NCI-H146 treated with DMSO at 0.1 percent for 48 hours (cell line): ENCODE measurements around the gene PNN.
"Not testable (repeated sequence)": the region's sequence is repeated elsewhere in the genome, so short reads cannot be mapped to it uniquely, and the experiment has no call there.

Source experiments
- DNase-seq: peaks from one replicate; lab custom pipeline; 2025; ENCODE audit not compliant: unreplicated experiment; lab: John Stamatoyannopoulos, UW

Gene PNN

GRCh38 chr14:39180553-39180952, 5.5 kb downstream of the PNN start:
- no peak for DNase-seq

DNA sequence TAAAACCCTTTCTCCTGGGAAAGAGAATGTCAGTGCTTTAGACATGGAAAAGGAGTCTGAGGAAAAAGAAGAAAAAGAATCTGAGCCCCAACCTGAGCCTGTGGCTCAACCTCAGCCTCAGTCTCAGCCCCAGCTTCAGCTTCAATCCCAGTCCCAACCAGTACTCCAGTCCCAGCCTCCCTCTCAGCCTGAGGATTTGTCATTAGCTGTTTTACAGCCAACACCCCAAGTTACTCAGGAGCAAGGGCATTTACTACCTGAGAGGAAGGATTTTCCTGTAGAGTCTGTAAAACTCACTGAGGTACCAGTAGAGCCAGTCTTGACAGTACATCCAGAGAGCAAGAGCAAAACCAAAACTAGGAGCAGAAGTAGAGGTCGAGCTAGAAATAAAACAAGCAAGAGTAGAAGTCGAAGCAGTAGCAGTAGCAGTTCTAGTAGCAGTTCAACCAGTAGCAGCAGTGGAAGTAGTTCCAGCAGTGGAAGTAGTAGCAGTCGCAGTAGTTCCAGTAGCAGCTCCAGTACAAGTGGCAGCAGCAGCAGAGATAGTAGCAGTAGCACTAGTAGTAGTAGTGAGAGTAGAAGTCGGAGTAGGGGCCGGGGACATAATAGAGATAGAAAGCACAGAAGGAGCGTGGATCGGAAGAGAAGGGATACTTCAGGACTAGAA, 6.1 kb downstream of the PNN start:
- no peak for DNase-seq

DNA sequence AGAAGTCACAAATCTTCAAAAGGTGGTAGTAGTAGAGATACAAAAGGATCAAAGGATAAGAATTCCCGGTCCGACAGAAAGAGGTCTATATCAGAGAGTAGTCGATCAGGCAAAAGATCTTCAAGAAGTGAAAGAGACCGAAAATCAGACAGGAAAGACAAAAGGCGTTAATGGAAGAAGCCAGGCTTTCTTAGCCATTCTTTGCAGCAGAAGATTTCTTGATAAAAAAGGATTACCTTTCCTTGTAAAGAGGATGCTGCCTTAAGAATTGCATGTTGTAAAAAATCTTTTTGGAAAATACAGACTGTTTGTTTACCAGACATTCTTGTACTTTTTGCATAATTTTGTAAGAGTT, 6.6 kb downstream of the PNN start:
- no peak for DNase-seq

DNA sequence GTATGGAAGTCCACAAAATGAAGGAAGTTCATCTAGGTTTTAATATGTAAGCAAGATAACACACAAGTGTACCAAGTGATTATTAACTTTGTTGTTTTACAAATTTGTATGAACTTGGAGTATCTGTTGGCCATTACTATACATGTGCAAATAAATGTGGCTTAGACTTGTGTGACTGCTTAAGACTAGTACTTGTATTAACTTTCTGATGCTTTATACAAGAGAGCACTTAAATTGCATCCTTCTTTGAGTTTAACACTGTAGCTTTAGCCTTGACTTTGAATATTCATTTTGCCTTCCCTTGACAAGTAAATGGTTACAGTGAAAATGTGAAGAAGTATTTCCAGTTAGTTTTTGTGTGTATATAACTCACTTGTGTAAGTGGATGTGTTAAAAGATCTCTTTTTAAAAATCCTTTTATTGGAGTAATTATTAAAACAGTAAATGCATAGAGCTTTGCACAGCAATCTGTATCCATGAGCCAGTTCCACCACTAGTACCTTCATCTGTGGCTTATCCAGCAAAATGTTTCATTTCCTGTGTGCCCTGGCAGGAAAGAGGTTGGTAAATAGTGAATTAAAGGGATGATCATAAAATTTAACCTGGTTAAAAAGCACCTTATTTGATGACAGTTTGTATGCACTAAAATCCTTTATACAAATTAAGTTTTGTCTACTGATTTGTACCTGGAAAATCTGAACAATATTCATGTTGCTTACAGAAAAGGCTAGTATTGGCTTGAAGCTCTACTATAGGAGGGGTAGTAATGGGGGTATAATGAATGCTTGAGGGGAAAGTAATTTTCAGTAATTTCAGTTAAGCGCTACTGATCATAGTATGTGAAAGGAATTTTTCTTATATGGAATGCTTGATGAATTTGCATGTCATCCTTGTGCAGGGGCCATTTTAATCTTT, 8.0 kb downstream of the PNN start:
- DNase-seq, result no peak

DNA sequence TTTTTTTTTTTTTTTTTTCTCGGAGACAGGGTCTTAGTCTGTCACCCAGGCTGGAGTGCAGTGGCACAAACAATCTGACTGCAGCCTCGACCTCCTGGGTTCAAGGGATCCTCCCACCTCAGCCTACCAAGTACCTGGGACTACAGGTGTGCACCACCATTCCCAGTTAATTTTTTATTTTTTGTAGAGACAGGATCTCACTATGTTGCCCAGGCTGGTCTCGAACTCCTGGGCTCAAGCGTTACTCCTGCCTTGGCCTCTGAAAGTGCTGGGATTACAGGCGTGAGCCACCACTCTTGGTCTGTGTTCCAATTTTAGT, 8.6 kb downstream of the PNN start:
- DNase-seq, result not testable (repeated sequence)

DNA sequence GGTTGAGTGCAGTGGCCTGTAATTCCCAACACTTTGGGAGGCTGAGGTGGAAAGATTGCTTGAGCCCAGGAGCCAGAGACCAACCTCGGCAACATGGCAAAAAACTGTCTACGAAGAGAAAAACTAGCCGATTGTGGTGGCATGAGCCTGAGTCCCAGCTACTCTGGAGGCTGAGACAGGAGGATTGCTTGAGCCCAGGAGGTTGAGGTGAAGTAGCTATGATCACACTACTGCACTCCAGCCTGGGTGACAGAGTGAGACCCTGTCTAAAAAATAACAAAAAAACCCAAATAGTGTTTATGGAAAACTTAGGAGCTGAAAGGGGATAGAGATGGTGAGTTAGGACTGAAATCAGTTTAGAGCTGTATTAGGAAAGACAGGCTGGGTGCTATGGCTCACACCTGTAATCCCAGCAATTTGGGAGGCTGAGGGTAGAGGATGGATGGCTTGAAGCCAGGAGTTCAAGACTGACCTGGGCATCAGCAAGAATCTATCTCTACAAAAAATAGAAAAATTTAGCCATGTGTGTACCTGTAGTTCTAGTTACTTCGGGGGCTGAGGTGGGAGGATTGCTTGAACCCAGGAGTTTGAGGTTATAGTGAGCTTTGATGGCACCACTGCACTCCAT, 9.7 kb downstream of the PNN start:
- DNase-seq, result no peak

GRCh38 chr14:39185256-39186049, 10.4 kb downstream of the PNN start:
- DNase-seq, result no peak

DNA sequence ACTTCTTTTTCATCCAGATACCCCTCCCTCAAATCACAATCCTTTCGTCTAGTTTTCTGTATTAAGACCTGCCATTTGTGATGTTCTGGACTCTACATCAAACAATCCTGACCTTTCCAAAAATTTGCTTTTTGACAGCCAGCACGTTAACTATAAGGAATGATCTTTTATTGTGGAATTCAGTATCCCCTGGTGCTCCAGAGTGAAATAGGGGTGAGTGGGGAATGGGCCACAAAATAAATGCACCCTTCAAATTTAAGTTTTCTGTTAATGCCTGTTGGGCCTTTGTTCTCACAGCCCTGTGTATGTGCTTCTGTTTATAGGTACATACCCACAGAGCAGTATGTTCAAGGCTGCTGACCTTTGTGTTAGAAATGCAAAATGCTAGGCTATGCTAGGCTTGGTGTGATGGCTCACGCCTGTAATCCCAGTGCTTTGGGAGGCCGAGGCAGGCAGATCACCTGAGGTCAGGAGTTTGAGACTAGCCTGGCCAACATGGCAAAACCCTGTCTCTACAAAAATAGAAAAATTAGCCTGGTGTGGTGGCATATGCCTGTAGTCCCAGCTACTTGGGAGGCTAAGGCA, 12.0 kb downstream of the PNN start:
- no peak for DNase-seq

DNA sequence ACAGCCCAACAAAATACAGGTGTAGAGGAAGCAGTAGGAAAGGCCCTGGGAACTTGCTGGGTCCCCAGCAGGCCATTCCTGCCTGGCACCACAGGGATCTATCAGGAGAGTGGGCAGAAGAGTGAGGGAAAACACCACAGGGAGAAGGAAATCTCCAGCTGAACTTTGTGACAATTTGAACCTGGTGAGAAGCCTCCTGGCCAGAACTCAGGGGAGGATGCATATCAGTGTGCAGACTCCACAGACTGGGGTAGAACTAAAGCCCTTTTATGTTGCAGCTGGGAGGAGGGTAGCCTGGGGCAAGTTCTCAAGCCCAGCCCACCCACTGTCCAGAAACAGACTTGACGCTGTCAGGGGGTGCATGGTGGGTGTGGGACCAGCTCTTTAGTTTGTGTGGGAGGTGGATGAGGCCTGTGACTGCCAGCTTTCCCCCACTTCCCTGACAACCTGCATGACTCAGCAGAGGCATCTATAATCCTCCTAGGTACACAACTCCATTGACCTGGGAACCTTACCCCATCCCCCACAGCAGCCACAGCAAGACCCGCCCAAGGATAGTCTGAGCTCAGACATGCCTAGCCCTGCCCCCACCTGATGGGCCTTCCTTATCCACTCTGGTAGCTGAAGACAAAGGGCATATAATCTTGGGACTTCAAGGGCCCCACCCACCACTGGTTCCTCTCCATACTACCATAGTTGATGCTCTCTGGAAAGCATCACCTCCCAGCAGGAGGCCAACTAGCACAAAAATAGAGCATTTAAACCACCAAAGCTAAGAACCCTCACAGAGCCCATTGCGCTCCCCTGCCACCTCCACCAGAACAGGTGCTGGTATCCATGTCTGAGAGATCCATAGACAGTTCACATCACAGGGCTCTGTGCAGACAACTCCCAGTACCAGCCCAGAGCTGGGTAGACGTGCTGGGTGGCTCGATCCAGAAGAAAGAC, 28.9 kb downstream of the PNN start:
- DNase-seq, result no peak

DNA sequence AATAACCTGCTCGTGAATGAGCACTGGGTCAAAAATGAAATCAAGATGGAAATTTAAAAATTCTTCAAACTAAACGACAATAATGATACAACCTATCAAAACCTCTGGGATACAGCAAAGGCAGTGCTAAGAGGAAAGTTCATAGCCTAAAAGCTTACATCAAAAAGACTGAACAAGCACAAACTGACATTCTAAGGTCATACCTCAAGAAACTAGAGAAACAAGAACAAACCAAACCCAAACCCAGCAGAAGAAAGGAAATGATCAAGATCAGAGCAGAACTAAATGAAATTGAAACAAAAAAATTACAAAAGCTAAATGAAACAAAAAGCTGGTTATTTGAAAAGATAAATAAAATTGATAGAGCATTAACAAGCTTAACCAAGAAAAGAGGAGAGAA, 32.4 kb downstream of the PNN start:
- not testable (repeated sequence) for DNase-seq

DNA sequence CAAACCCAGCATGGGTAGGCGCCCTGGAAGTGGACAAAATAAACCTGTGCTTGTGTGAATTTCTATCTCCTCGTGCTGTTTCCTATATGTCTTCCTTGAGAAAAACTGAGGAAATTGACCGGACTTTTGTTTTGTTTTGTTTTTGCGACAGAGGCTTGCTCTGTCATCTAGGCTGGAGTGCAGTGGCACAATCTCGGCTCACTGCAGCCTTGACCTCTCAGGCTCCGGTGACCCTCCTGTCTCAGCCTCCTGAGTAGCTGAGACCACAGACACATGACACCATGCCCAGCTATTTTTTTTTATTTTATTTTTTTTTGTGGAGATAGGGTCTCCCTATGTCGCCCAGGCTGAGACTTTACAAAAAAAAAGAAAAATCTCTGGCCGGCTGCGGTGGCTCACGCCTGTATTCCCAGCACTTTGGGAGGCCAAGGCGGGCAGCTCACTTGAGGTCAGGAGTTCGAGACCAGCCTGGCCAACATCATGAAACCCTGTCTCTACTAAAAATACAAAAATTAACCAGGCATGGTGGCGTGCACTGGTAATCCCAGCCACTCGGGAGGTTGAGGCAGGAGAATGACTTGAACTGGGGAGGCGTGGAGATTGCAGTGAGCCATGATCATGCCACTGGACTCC, 36.2 kb downstream of the PNN start:
- DNase-seq, result no peak

GRCh38 chr14:39212034-39212433, 37.0 kb downstream of the PNN start:
- DNase-seq, result no peak

- DNase-seq, result no peak
Observed at GRCh38 chr14:39212693-39213092, 37.6 kb downstream of the PNN start.

GRCh38 chr14:39217214-39217879, 42.3 kb downstream of the PNN start:
- no peak for DNase-seq

- no peak for DNase-seq
Observed at GRCh38 chr14:39218171-39218769, 43.2 kb downstream of the PNN start.

DNA sequence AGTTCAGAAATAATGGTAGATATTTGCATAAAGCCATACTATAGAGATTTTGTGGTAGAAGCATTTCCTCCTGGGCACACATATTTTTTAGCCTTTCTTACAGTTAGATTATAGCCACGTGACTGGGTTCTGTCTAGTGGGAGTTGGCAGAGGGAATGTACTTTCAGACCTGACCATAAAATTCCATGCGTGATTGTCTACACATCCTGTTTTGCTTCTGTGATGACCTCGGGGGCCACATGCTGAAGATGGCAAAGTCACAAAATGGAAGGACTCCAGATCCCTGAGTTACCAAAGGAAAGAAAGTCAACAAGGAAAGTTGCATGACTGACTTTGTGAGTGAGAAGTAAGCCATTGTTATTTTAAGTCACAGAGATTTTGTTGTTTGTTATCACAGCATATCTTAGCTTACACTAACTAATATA, 44.0 kb downstream of the PNN start:
- DNase-seq, result no peak

DNA sequence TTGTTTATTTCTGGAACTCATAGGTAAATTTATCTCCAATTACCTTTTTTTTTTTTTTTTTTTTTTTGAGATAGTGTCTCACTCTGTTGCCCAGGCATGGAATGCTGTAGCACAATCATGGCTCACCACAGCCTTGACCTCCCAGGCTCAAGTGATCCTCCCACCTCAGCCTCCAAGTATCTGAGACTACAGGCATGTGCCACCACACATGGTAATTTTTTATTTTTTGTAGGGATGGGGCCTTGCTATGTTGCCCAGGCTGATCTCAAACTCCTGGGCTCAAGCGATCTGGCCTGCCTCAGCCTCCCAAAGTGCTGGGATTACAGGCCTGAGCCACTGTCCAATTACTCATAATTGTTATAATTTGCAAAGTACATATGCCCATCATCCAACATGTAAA, 45.4 kb downstream of the PNN start:
- not testable (repeated sequence) for DNase-seq

DNA sequence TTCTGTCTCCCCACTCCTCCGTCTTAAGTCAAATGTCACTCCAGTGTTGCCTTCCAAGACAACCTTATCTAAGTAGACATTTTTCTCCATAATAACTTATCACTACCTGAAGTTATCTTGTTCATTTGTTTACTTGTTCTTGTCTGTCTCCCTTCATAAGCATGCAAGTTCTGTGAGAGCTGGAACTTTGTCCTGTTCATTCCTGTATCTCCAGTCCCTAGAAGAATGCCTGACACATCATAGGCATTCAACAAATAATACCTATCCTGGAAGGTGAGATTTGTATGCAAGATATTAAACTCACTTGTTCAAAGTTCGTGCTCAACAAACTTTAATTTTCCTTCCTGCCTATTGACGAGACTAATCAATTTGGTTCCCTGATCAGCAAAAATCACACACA, 53.0 kb downstream of the PNN start:
- no peak for DNase-seq
